D341Med (cell line): ENCODE results near the gene GNRHR.
"Not testable (repeated sequence)": the region's sequence is repeated elsewhere in the genome, so short reads cannot be mapped to it uniquely, and the experiment has no call there.

ENCODE experiments used
- DNase-seq: peaks from one replicate; pipeline ENCODE4 v3.0.0; 2012; ENCODE audit warnings: low spot score

Gene GNRHR

DNA sequence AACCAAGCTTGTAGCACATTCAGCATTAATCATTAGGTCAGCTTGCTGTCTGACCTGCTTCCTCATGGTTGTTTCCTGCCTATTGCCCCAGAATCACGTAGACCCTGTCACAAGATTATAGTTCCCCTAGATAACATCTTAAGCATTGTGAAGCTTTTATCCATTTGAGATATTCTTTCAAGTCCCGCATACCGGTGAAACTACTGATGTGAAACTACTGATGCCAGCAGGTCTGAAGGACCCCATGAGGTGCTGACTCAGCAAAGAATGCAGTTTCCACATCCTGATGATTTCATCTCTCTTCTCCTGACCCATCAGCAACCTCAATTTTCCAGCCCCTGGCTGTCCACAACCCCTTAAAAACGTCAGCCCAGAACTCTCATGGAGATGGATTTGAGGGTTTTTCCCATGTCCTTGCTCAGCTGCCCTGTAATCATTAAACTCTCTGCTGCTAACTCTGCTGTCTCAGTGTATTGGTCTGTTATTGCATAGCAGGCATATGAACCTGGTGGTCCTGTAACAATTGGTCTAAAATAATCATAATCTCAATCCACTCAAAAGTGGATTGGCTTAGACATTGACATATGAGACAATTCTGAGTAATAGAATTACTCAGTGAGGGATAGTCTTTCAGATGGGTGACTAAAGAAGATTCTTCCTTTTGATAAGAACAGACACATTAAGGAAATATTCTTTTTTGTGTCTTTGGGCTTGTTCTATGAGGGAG lies 26.9 kb downstream of the GNRHR start:
- DNase-seq = no peak

DNA sequence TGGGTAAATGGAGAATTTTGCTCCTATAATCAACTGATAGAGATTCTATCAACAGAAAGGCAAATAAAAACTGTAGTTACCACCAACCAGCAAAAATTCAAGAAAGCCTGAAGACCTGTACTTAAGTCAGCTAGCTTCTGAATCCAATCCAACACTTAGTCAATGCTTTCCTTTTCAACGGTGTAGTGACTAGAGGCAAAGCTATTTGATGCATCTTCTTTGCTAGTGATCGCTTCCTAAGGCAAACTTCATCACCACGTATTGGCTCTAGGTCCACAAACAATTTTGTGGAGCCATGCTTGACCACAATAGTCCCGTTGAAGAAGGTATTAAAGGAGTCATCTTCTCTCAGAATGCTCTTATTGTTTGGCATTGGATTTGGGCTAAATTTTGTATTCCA lies 28.2 kb downstream of the GNRHR start:
- no peak for DNase-seq

DNA sequence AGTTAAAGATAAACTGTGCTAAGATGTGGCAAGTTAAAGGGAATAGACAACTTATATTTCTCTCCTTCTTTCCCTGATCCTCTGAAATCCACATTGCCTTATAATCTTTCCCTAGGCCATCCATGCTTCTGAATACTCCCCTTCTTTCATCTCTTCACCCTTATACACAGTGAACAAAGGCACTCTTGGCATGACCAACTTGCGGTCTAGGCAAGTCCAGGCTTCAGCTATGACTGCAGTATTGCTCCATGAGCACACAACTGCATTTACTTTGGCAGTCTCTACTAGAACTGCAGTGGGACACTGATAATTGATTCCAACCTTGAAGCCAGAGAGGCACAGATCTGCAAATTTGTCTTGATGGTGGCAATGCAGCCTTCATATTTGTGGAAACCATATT lies 29.1 kb downstream of the GNRHR start:
- DNase-seq = no peak

DNA sequence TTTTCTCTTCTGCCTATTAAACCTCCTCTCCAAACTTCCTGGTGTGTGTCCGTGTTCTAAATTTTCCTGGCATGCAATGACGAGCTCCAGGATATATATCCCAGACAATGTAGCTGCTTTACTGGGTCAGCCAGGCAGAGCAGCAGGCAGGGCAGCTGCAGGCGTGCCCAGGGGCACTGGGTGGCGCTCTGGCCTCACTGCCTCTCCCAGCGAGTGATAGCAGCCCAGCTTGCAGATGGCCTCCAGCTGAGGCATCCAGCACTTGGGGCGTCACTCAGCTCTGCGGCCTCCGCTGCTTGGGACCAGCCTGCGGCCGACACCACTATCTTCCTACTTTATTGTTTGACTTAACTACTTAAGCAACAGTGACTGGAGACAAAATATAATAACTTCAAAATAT lies 30.2 kb downstream of the GNRHR start:
- peak; percentile 53 for DNase-seq

DNA sequence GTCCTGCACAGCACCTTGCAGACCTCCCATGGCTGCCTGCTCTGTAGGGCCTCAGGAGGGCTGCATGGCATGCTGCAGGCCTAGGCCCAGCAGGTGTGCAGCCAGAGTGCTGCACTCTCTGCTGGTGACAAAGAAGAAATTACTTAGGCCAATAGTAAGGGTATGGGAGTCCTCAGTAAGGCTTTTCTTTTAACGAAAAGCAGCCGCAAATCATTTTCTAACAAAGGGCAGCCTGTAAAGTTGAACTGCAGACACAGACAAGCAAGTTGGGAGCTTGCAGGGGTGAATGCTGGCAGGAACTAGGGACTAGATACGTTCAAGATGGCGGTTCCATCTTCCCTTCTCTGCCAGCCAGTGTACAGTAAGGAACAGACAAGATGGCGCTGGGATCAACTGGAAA lies 30.8 kb downstream of the GNRHR start:
- DNase-seq = no peak

DNA sequence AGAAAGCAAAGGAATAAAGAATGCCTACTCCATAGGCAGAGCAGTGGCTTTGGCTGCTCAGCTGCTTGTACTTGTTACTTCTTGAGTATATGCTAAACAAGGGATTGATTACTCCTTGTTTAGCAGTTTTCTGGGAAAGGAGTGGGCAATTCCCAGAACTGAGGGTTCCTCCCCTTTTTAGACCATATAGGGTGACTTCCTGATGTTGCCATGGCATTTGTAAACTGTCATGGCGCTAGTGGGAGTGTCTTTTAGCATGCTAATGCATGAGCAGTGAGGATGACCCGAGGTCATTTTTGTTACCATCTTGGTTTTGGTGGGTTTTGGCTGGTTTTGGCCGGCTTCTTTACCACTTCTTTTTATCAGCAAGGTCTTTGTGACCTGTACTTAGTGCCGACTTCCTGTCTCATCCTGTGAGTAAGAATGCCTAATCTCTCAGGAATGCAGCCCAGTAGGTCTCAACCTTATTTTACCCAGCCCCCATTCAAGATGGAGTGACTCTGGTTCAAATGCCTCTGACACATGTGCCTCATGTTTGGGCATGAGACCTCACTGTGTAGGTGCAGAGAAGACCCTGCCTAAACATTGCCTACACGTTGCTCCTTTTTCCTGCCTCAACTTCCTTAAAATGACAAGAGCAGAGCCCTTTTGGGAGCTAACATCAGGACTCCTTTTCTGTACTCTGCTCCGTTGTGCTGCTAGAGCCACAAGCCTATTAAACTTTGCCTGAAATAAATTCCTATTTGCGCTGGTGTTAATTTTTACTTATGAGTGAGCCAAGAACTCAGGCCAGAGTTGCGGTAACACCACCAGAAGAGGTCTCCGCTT lies 32.2 kb downstream of the GNRHR start:
- DNase-seq = no peak

DNA sequence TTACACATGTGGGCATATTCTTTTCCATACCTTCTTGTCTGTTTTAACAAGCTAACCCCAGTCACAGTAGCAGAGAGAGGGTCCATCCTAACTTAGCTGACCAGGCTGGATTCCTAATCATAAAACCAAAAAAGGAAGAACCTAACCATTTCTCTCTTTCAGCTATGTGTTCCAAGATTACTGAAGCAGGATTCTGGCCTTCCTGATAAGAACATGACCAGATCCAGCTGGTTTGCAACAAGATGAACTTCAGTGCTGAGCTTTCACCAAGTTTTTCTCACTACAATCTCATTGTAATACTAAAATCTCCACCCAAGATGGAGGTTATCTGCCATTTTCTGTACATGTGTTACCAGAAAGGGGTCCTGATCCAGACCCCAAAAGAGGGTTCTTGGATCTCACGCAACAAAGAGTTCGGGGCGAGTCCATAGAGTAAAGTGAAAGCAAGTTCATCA lies 32.8 kb downstream of the GNRHR start:
- no peak for DNase-seq

DNA sequence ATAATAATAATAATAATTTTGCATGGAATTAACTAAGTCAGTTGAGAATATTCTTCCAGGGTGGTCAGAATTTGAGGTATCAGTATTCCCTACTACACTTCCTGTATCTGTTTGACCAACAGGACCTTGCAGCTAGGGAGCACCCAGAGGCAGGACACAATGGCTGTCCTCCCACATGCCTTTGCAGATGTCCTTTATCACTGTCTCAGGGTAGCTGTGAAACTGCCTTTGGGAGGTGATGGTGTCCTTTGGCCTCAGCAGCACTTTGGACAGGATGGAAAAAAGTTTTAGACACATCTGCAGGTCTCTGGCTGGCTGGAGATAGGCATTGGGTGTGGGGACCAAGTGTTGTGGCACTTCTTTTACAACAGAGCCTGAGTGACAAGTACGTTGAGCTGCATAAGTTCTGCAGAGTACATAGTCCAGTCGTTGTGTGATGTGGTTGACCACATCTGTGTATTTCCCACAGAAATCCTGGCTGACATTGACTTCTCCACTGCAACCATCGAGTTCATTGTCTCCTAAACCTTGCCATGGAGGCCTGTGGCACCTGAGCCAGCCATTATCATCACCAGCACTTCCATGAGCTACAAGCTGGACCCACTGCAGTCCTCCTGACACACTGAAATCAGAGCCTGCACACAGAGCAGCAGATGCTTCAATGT lies 34.1 kb downstream of the GNRHR start:
- DNase-seq = no peak

DNA sequence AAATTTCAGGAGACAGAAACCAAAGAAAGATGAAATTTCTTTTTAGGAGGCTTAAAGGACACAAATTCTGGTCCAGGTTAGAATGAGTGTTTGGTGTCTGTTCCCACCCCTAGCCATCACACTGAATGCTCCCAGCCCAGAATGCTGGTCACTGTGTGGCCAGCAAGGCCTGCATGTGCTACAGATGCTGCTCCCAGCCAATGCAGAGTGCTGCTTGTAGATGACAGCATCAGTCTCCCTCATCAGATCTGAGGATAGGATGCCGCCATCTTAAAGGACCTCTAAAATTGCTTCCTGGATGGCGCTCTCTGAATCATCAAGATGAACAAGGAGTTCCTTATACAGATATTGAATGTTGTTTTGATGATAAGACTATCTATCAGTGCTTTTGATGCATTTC lies 35.3 kb downstream of the GNRHR start:
- no peak for DNase-seq

DNA sequence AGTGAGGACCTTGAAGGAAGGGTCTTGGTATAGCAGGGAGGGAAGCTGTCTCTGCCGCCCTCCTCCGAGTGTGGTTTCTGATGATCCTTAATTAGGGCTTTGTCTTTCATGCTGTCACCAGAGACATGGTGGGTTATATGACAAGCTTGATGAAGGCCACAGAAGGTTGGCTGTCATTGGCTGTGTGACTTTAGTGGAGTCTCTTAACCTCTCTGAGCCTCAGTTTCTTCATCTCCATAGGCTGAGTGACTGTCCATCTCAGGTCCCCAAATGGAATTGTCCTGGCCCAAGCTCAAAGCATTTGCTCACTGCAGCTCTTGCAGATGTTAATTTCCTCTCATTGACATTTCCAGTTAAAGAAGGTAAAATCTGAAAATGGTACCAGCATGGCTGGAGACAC lies 36.6 kb downstream of the GNRHR start:
- no peak for DNase-seq

DNA sequence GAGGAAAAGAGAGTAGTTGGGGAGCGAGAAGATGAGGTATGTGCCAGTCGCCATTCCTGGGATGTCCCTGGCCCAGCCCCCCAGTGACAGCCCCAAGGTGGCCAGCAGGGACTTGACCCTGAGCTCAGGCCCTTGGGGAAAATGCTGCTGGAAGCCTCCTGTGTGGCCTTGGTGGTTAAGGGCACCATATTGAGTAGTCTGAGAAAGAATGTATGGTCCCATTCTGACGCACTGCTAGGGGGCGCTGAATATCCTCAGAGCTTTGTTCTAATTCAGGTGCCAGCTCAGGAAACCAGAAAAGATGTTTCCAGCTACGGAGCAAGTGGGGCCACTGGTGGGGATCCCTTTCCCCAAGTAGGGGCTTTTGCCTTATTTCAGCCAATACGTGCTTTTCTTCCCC lies 39.2 kb downstream of the GNRHR start:
- no peak for DNase-seq

DNA sequence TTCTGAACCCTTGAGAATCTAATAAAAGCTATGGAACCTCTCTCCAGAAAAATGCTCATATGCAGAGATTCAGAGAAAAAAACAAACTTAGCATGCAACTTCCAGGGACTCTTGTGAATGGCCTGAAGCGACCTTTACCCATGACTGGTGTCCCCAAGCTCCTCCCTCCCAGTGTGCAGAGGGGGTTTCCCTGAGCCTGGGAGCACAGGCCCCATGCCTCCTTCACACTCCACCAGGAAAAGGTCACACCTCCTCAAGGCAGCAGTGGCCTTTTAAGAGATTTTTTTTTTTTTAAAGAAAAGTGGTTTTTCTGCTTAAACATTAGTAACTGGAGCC lies 40.0 kb downstream of the GNRHR start:
- no peak for DNase-seq

DNA sequence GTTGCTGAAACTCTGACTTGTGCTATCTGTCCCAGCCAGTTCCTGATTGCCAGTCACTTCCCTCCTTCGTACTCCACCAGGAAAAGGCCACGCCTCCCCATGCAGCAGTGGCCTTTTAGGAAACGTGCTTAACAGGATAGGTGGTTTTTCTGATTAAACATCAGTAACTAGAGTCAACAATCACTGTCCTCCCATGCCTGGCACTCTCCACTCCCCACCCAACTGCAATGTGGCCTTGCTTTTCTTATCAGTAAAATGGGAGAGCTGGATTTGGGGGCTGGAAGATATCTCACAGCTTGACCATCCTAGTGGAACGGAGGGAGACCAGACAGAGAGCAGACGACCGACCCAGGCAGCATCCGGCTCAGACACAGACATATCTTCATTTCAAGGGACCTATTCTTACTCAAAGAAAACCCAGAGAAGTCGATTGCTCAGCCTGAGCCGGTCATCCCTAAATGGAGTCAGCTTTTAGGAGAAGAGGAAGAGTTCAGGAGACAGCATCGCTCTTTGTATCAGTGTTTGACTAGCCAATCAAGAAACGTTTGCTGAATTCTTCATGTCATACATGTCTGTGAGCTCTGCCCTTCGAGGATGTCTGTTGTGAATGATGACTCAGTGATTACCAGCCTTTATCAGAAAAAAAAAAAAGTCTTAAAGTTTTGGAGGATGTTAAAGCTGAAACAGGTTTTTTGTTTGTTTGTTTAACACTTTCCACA lies 40.5 kb downstream of the GNRHR start:
- DNase-seq = no peak

DNA sequence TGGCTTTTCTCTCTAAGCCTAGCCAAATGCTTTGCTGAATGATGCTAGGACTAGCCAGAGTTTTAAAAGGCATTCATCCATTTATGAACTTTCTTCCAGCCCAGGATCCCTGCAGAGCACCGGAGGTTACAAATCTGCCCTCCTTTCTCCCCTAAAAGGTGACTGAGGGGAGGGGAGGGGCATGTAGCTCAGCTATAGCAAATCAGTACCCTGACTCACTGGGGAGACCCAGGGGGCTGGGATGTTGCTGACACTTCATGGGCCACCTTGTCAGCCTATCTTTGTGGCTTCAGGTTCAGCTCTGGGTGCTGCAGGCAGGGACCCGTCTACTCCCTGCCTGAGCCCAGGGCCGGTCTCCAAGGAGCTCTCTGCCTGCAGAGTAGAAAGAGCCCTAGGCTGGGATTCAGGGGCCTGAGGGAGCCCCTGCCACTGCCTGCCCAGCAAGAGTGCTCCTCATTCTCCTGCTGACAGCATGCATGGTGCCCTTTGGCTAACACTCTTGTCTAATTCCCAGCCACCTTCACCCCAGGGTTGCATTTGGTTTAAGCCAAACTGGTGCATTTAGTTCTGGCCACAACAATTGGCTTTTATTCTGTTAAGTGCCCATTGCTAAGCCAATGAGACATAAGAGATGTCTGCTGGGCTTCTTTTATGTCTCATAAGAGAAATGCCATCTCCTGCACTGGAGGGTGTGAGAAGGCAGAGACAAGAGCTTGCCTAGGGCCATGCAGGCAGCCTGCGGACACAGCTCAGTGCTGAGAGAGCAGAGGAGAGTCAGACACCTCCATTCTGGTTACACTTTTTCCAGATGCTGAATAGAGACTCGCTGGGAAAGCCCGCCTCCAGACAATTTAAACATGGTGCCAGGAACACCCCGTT lies 41.3 kb downstream of the GNRHR start:
- DNase-seq = no peak

DNA sequence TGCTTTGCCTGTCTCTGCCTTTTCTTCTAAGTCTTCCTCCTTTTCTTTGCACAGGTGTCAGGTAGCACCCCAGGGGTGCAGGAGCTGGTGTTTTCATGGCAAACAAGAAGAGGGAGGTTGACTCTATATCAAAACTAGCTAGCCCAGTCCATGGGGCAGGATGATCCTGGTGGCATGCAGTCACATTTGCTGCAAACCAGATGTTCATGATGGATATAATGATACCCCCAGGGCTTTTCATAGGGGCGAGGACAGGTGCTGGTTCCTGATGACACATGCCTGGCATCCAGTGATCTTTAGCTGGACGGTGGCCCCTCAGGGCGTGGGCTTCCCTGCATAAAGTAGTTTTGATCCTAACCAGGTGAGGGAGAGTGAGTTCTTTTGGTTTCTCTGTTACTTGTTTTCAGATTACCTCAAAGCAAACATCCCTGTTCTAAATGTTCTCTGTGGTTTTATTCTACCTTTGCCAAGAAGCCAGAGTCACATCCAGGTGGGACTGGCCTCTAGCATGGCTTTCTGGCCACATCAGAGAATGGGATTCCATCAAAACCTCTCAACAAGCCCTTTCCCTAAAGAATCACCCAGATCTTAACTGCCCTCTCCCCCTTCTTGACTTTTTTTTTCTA lies 42.1 kb downstream of the GNRHR start:
- DNase-seq = no peak

DNA sequence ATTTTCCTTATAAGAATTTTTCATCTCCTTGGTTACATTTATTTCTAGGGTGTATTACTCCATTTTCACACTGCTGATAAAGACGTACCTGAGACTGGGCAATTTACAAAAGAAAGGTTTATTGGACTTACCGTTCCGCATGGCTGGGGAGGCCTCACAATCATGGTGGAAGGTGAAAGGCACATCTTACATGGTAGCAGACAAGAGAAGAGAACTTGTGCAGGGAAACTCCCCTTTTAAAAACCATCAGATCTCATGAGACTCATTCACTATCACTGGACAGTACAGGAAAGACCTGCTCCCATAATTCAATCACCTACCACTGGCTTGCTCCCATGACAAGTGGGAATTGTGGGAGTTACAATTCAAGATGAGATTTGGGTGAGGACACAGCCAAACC lies 47.5 kb downstream of the GNRHR start:
- DNase-seq = not testable (repeated sequence)

DNA sequence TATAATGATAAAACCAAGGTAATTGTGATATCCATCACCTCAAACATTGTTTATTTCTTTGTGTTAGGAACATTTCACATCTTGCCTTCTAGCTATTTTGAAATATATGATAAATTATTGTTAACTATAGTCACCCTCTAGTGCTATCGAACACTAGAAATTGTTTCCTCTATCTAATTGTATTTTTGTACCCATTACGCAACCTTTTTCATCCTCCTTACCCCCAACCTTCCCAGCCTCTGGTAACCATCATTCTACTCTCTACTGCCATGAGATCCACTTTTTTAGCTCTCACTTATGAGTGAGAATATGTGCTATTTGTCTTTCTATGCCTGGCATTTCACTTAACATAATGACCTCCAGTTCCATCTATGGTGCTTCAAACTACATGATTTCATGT lies 49.3 kb downstream of the GNRHR start:
- DNase-seq = no peak

DNA sequence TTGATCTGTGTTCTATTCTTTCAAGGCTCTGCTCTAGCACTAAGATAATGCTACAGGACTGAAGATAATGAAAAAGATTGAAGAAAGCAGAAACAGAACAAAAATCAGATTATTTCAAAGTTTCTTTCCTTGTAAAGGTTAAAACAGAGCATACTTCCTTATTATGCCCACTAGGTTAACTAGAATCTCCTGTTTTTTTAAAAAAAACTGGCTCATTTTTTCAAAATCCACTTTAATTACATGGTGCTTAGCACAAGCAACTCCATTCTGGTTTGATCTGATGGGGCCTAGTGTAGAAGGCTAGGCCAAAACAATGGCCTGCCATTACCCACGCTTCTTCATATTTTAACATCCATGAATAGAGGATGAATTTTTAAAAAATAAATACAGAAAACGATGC lies 52.0 kb downstream of the GNRHR start:
- DNase-seq = no peak

DNA sequence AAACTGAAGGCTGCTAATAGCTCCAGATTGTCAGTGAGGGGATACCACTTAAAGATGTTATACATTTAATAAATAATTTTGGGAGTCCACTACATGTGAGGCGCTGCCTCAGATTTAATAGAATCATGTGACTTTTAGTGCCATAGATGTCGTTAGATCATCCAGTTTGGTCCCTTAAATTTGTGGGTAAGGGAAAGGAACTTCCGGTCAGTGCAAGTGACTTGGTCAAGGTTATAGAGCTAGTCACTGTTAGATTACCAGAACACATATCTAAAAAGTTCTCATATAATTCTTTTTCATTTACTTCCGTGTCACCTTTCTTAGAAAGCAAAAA lies 52.7 kb downstream of the GNRHR start:
- DNase-seq = no peak

DNA sequence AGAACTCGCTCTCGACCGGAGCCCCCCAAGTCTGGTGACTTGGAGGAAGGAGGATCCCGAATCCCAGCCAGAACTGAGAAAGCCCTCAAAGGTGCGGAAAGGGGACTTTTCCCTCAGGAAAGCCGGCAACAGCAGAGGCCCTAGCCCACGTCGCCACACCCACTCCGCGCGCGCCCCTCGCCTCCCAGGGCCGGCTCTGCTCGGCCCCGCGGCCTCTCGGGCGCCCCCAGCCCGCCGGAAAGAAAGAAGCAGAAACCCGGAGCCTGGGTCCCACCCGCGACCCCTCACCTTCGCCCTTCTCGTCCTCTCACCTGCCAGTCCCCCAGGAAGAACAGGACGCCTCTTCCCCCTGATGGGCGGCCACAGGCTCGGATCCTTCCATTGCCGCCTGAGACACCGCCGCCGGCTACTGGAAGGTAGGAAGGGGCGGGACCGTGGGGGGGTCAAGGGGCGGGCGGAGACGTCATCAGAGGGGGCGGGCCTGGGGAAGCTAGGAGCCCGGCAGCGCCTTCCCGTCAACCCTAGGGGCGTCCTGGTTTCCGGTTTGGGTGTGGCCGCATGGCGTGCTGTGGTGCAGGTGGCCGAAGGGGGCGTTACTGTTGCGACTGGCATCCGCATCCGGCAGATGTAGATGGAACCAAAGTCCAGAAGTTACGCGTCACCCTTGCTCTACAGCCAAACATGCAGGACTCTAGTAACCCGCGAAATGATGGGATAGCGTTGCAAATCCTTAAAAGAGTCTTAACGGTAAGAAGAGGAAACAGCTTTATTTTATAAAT lies 53.3 kb downstream of the GNRHR start, which contains the start of gene UBA6:
TSS of gene UBA6 (minus strand) at position 418 of the 779 bp plus-strand sequence. CDS start at position 382, 36 bp downstream.
- peak; percentile 98 for DNase-seq
